HAP-1 (cell line): ENCODE data around the gene CTSD.

Experiments used
- DNase-seq, 2 experiments: peaks; one replicate each; pipeline ENCODE4 v3.0.0-alpha.2; 2016 to 2020; ENCODE audit warnings: low spot score in 2 of 2
- H3K27me3 ChIP-seq: fragments of 250-450 bp; sonication (Bioruptor Pico); 2 replicates; pipeline ENCODE4 v1.5.1; 2020; ENCODE audit warnings: low read depth, mild to moderate bottlenecking, moderate library complexity
- H3K36me3 ChIP-seq: fragments of 250-450 bp; sonication (Bioruptor Pico); replicated peaks from 2 replicates; pipeline ENCODE4 v1.5.1; 2020; ENCODE audit warnings: mild to moderate bottlenecking
- H3K4me1 ChIP-seq: fragments of 250-450 bp; sonication (Bioruptor Pico); 2 replicates; pipeline ENCODE4 v1.5.1; 2020; ENCODE audit warnings: mild to moderate bottlenecking
- H3K4me3 ChIP-seq: fragments of 250-450 bp; sonication (Bioruptor Pico); 2 replicates; pipeline ENCODE4 v1.5.1; 2020; ENCODE audit warnings: mild to moderate bottlenecking, moderate library complexity
- H3K9me3 ChIP-seq: fragments of 250-450 bp; sonication (Bioruptor Pico); 2 replicates; pipeline ENCODE4 v1.5.1; 2020; ENCODE audit warnings: mild to moderate bottlenecking, moderate library complexity
- in situ Hi-C: fragments of 300-500 bp; cut with MboI; formaldehyde crosslinking; loops from 3 replicates; pipeline ENCODE4 v1.14.3; 2020; ENCODE audit warnings: low sequenced_read_pairs, inconsistent platforms, mixed read lengths

CTSD gene

GRCh38 chr11:1778141-1778911, 14.6 kb upstream of the CTSD start:
- in situ Hi-C loops, result no loop called here

GRCh38 chr11:1777737-1778136, 14.0 kb upstream of the CTSD start:
- no peaks in the 10 kb centered on the region for H3K9me3 ChIP-seq
- in situ Hi-C loops, result no loop called here
- no peaks in the 10 kb centered on the region for H3K4me1 ChIP-seq
- H3K27me3 ChIP-seq, result no peaks in the 10 kb centered on the region
- no peak overlapping the region for H3K4me3 ChIP-seq
- DNase-seq, result no peak
- H3K36me3 ChIP-seq, result no peaks in the 10 kb centered on the region

More at GRCh38 chr11:1778141-1778911, 14.6 kb upstream of the CTSD start:
- H3K4me1 ChIP-seq, result no peaks in the 10 kb centered on the region
- DNase-seq, result no peak
- H3K9me3 ChIP-seq, result no peaks in the 10 kb centered on the region
- H3K4me3 ChIP-seq, result no peak overlapping the region
- H3K27me3 ChIP-seq, result no peaks in the 10 kb centered on the region
- H3K36me3 ChIP-seq, result no peaks in the 10 kb centered on the region

GRCh38 chr11:1776944-1777715, 13.4 kb upstream of the CTSD start:
- no peak for DNase-seq
- in situ Hi-C loops, result no loop called here

GRCh38 chr11:1776331-1776851, 12.7 kb upstream of the CTSD start:
- no peak for DNase-seq
- Histone ChIP-seq H3K9me3 (no peaks in the 10 kb centered on the region), H3K36me3 (no peaks in the 10 kb centered on the region), H3K27me3 (no peaks in the 10 kb centered on the region), H3K4me3 (no peak overlapping the region), H3K4me1 (no peaks in the 10 kb centered on the region)
- in situ Hi-C loops, result no loop called here

More at GRCh38 chr11:1776944-1777715, 13.4 kb upstream of the CTSD start:
- no peaks in the 10 kb centered on the region for H3K9me3 ChIP-seq
- H3K4me3 ChIP-seq, result no peak overlapping the region
- H3K36me3 ChIP-seq, result no peaks in the 10 kb centered on the region
- H3K4me1 ChIP-seq, result no peaks in the 10 kb centered on the region
- no peaks in the 10 kb centered on the region for H3K27me3 ChIP-seq

- Histone ChIP-seq H3K4me1 (no peaks in the 10 kb centered on the region), H3K4me3 (no peak overlapping the region), H3K36me3 (no peaks in the 10 kb centered on the region), H3K27me3 (no peaks in the 10 kb centered on the region), H3K9me3 (no peaks in the 10 kb centered on the region)
- in situ Hi-C loops, result no loop called here
- no peak for DNase-seq
These were observed 11.2 kb upstream of the CTSD start for GRCh38 chr11:1774886-1775285.

GRCh38 chr11:1773994-1774550, 10.3 kb upstream of the CTSD start:
- Histone ChIP-seq H3K4me3 (no peak overlapping the region), H3K9me3 (no peaks in the 10 kb centered on the region), H3K36me3 (no peaks in the 10 kb centered on the region), H3K4me1 (no peaks in the 10 kb centered on the region), H3K27me3 (no peaks in the 10 kb centered on the region)
- no peak for DNase-seq
- in situ Hi-C loops, result no loop called here

GRCh38 chr11:1773131-1773993, 9.6 kb upstream of the CTSD start:
- H3K4me1 ChIP-seq, result no peaks in the 10 kb centered on the region
- DNase-seq, result no peak
- H3K9me3 ChIP-seq, result no peaks in the 10 kb centered on the region
- H3K4me3 ChIP-seq, result no peak overlapping the region
- no peaks in the 10 kb centered on the region for H3K36me3 ChIP-seq
- in situ Hi-C loops, result no loop called here
- no peaks in the 10 kb centered on the region for H3K27me3 ChIP-seq

GRCh38 chr11:1772270-1773130, 8.8 kb upstream of the CTSD start:
- in situ Hi-C loops, result no loop called here
- H3K4me1 ChIP-seq, result no peaks in the 10 kb centered on the region
- H3K4me3 ChIP-seq, result no peak overlapping the region
- DNase-seq, result peak in 1 of 2 experiments; percentile 44
- H3K36me3 ChIP-seq, result no peaks in the 10 kb centered on the region
- no peaks in the 10 kb centered on the region for H3K9me3 ChIP-seq
- H3K27me3 ChIP-seq, result no peaks in the 10 kb centered on the region

- Histone ChIP-seq H3K4me3 (no peak overlapping the region), H3K4me1 (no peaks in the 10 kb centered on the region), H3K36me3 (no peaks in the 10 kb centered on the region), H3K9me3 (no peaks in the 10 kb centered on the region), H3K27me3 (no peaks in the 10 kb centered on the region)
- in situ Hi-C loops, result no loop called here
- no peak for DNase-seq
These were observed 8.0 kb upstream of the CTSD start for GRCh38 chr11:1771700-1772099.

- Histone ChIP-seq H3K27me3 (no peaks in the 10 kb centered on the region), H3K4me3 (no peak overlapping the region), H3K4me1 (no peaks in the 10 kb centered on the region), H3K9me3 (no peaks in the 10 kb centered on the region), H3K36me3 (no peaks in the 10 kb centered on the region)
- in situ Hi-C loops, result no loop called here
- DNase-seq, result no peak
These were observed 7.5 kb upstream of the CTSD start for GRCh38 chr11:1771273-1771672.

GRCh38 chr11:1770528-1770927, 6.8 kb upstream of the CTSD start:
- no peaks in the 10 kb centered on the region for H3K27me3 ChIP-seq
- no peak overlapping the region for H3K4me3 ChIP-seq
- H3K9me3 ChIP-seq, result no peaks in the 10 kb centered on the region
- no peaks in the 10 kb centered on the region for H3K36me3 ChIP-seq
- in situ Hi-C loops, result no loop called here
- H3K4me1 ChIP-seq, result no peaks in the 10 kb centered on the region
- peak in 1 of 2 experiments; percentile 1 for DNase-seq

- H3K27me3 ChIP-seq, result no peaks in the 10 kb centered on the region
- peak in 1 of 2 experiments; percentile 1 for DNase-seq
- H3K36me3 ChIP-seq, result no peaks in the 10 kb centered on the region
- in situ Hi-C loops, result no loop called here
- H3K9me3 ChIP-seq, result no peaks in the 10 kb centered on the region
- no peaks in the 10 kb centered on the region for H3K4me1 ChIP-seq
- H3K4me3 ChIP-seq, result no peak overlapping the region
These were observed 6.3 kb upstream of the CTSD start for GRCh38 chr11:1770061-1770460.
